H9 (cell line): Measurements from ENCODE around the gene TSC22D3. TPM values are rescaled to one million over a fixed set of nuclear protein-coding genes. Genes with fewer than 3 reads are reported as not detected.

Source experiments
- DNase-seq: peaks from one replicate; pipeline ENCODE4 v3.0.0-alpha.2; 2017
- H2AFZ ChIP-seq: one replicate; pipeline ENCODE4 v1.6.1; 2013; ENCODE audit warnings: mild to moderate bottlenecking, low read length, control low read depth, moderate library complexity
- H2AK5ac ChIP-seq: 2 replicates; pipeline ENCODE4 v1.6.1; 2013; ENCODE audit warnings: low read length, control low read depth, mixed read lengths; ENCODE audit not compliant: insufficient read length
- H2BK120ac ChIP-seq: one replicate; pipeline ENCODE4 v1.6.1; 2013; ENCODE audit warnings: low read depth, mild to moderate bottlenecking, low read length, control low read depth, inconsistent platforms; ENCODE audit not compliant: poor library complexity, severe bottlenecking
- H2BK12ac ChIP-seq: 2 replicates; pipeline ENCODE4 v1.6.1; 2013; ENCODE audit warnings: low read length, control low read depth, mixed read lengths, low read depth; ENCODE audit not compliant: insufficient read length
- H2BK15ac ChIP-seq: 2 replicates; pipeline ENCODE4 v1.6.1; 2013; ENCODE audit warnings: low read depth, low read length, control low read depth
- H2BK20ac ChIP-seq: one replicate; pipeline ENCODE4 v1.6.1; 2013; ENCODE audit warnings: low read depth, mild to moderate bottlenecking, low read length, control low read depth, inconsistent platforms; ENCODE audit not compliant: poor library complexity, severe bottlenecking
- H2BK5ac ChIP-seq: 2 replicates; pipeline ENCODE4 v1.6.1; 2013; ENCODE audit warnings: low read length, control low read depth, mixed read lengths; ENCODE audit not compliant: insufficient read length
- H3K14ac ChIP-seq: 2 replicates; pipeline ENCODE4 v1.6.1; 2013; ENCODE audit warnings: low read length, control low read depth; ENCODE audit not compliant: insufficient read depth
- H3K18ac ChIP-seq: 2 replicates; pipeline ENCODE4 v1.6.1; 2013; ENCODE audit warnings: low read depth, mild to moderate bottlenecking, mixed read lengths, low read length, control low read depth; ENCODE audit not compliant: insufficient read length
- H3K23ac ChIP-seq: 2 replicates; pipeline ENCODE4 v1.6.1; 2013; ENCODE audit warnings: low read length, control low read depth, mixed read lengths, low read depth; ENCODE audit not compliant: insufficient read length
- H3K23me2 ChIP-seq: 2 replicates; pipeline ENCODE4 v1.6.1; 2013; ENCODE audit warnings: low read depth, mild to moderate bottlenecking, mixed read lengths, low read length, control low read depth; ENCODE audit not compliant: insufficient read length, poor library complexity, severe bottlenecking
- H3K27ac ChIP-seq: 2 replicates; pipeline ENCODE4 v1.5.1; 2013; ENCODE audit warnings: low read length, control low read depth, mixed read lengths, low read depth; ENCODE audit not compliant: insufficient read length
- H3K27me3 ChIP-seq: 2 replicates; pipeline ENCODE4 v1.6.1; 2013; ENCODE audit warnings: low read length, control low read depth, inconsistent platforms; ENCODE audit not compliant: insufficient read depth
- H3K4ac ChIP-seq: 2 replicates; pipeline ENCODE4 v1.6.1; 2013; ENCODE audit warnings: low read depth, mild to moderate bottlenecking, control low read depth, inconsistent platforms, low read length, moderate library complexity
- H3K4me1 ChIP-seq: 2 replicates; pipeline ENCODE4 v1.6.1; 2013; ENCODE audit warnings: low read length, control low read depth, inconsistent platforms; ENCODE audit not compliant: insufficient read depth
- H3K4me2 ChIP-seq: 2 replicates; pipeline ENCODE4 v1.6.1; 2013; ENCODE audit warnings: low read length, control low read depth, mixed read lengths; ENCODE audit not compliant: insufficient read length, insufficient read depth
- H3K56ac ChIP-seq: 2 replicates; pipeline ENCODE4 v1.6.1; 2013; ENCODE audit warnings: low read depth, mild to moderate bottlenecking, mixed read lengths, low read length, control low read depth; ENCODE audit not compliant: insufficient read length
- H3K79me1 ChIP-seq: 2 replicates; pipeline ENCODE4 v1.6.1; 2013; ENCODE audit warnings: low read depth, mild to moderate bottlenecking, moderate library complexity, low read length, control low read depth, inconsistent platforms; ENCODE audit not compliant: insufficient read depth, poor library complexity, severe bottlenecking
- H3K79me2 ChIP-seq: 2 replicates; pipeline ENCODE4 v1.6.1; 2013; ENCODE audit warnings: low read length, control low read depth, inconsistent platforms; ENCODE audit not compliant: insufficient read depth
- H3K9ac ChIP-seq: 2 replicates; pipeline ENCODE4 v1.6.1; 2013; ENCODE audit warnings: low read length, control low read depth, mixed read lengths; ENCODE audit not compliant: insufficient read length; ENCODE audit errors: extremely low read depth
- H3K9me3 ChIP-seq: one replicate; pipeline ENCODE4 v1.6.1; 2013; ENCODE audit warnings: low read depth, low read length, inconsistent platforms; ENCODE audit not compliant: control insufficient read depth
- H3T11ph ChIP-seq: one replicate; pipeline ENCODE4 v1.6.1; 2013; ENCODE audit warnings: mild to moderate bottlenecking, low read length, control low read depth, inconsistent platforms
- H4K20me1 ChIP-seq: one replicate; pipeline ENCODE4 v1.6.1; 2013; ENCODE audit not compliant: control insufficient read depth, insufficient read length, insufficient read depth
- H4K5ac ChIP-seq: 2 replicates; pipeline ENCODE4 v1.6.1; 2013; ENCODE audit warnings: low read depth, mild to moderate bottlenecking, mixed read lengths, low read length, control low read depth; ENCODE audit not compliant: insufficient read length
- H4K8ac ChIP-seq: replicated peaks from 2 replicates; pipeline ENCODE4 v1.6.1; 2013; ENCODE audit warnings: low read length, control low read depth, mixed read lengths, low read depth; ENCODE audit not compliant: insufficient read length
- H4K91ac ChIP-seq: 2 replicates; pipeline ENCODE4 v1.6.1; 2013; ENCODE audit warnings: low read depth, mild to moderate bottlenecking, moderate library complexity, mixed read lengths, low read length, control low read depth; ENCODE audit not compliant: insufficient read length
- H3K27ac Mint-ChIP-seq, 3 experiments: 2 replicates in 2 of 3; 3 replicates in 1 of 3; pipeline ENCODE4 v1.8.0; 2020 to 2021; ENCODE audit warnings: mixed read lengths in 3 of 3, mild to moderate bottlenecking in 1 of 3, moderate library complexity in 1 of 3
- H3K27me3 Mint-ChIP-seq: 2 replicates; pipeline ENCODE4 v1.8.0; 2021; ENCODE audit warnings: low read depth, mild to moderate bottlenecking, moderate library complexity, mixed read lengths
- H3K36me3 Mint-ChIP-seq, 3 experiments: 2 replicates in 2 of 3; 3 replicates in 1 of 3; pipeline ENCODE4 v1.8.0; 2020 to 2021; ENCODE audit warnings: low read depth in 3 of 3, mixed read lengths in 3 of 3; ENCODE audit not compliant: insufficient read depth in 1 of 3
- H3K4me1 Mint-ChIP-seq, 2 experiments: 2 replicates each; pipeline ENCODE4 v1.8.0; 2020; ENCODE audit warnings: mixed read lengths in 2 of 2
- H3K4me3 Mint-ChIP-seq, 2 experiments: 2 replicates in 1 of 2; 3 replicates in 1 of 2; pipeline ENCODE4 v1.8.0; 2020 to 2021; ENCODE audit warnings: mild to moderate bottlenecking in 2 of 2, mixed read lengths in 2 of 2, moderate library complexity in 1 of 2
- H3K9me3 Mint-ChIP-seq, 2 experiments: 2 replicates in 1 of 2; 3 replicates in 1 of 2; pipeline ENCODE4 v1.8.0; 2020; ENCODE audit warnings: mild to moderate bottlenecking in 2 of 2, mixed read lengths in 2 of 2, moderate library complexity in 1 of 2
- WGBS: extraction: QIAGEN DNeasy Blood & Tissue Kit; methylation state at CpG from one replicate; pipeline ENCODE4 v1.1.7; 2013; ENCODE audit warnings: missing lambda C conversion rate, low lambda C conversion rate, mixed read lengths; ENCODE audit not compliant: insufficient read length; ENCODE audit errors: extremely low coverage; 5-methylcytosine and 5-hydroxymethylcytosine counted together
- total RNA-seq: library from RNA; stranded (reverse); gene quantifications from 2 replicates; pipeline ENCODE4 v1.2.1, GENCODE V29; 2021
- TF ChIP-seq, protein P1 (sequence below): fragments of 200-600 bp; sonication (generic); conservative IDR thresholded peaks from 3 replicates; pipeline ENCODE4 v1.8.0; 2021; ENCODE audit warnings: antibody characterized with exemption, mild to moderate bottlenecking

The TSC22D3 gene
- total RNA-seq, 1 experiment from 2014 or later, result 10.5 TPM

DNA sequence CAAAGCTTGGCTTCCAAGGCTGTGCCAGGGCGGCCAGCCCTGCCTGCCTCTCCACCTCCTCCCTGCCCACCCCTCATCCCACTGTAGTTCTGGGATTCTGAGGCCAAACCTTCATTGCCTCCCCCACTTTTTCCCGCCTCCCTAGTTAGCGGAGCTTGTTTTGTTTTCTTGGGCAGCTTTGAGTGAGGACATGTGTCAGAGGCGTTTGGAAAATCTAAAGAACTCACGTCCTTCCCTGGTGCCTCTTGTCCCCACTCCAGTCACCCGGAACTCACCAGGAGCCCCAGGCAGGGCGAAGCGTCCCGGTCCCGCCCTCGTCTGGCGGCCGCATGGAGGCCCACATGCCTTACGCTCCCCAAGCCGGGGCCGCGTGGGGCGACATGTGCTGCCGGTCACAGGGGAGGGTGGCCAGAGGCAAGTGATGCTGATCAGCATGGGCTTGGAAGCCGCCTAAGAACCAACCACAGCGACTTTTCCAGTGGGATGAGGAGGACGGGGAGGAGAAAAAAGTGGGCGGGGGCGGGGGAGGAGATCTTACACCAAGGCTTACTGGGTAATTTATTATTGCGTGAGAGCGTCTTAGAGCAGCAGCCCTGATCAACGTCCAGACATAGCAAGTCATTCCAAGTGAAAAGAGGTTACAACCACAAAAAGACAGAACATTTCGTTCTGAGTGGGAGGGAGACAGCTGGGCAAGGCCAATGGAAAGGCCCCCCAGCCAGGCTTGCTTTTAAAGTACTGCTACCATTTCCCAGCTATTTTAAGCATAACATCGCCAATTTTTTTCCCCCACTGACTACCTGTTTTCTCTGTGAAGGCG, 98.8 kb downstream of the TSC22D3 start:
- Histone ChIP-seq H2BK5ac (no peak overlapping the region), H3K18ac (no peak overlapping the region), H3K79me2 (no peaks in the 10 kb centered on the region), H3K56ac (no peak overlapping the region), H2AK5ac (no peak overlapping the region), H3K9ac (no peak overlapping the region), H3K23me2 (no peaks in the 10 kb centered on the region), H3K4me2 (no peak overlapping the region), H2BK12ac (no peak overlapping the region), H3K79me1 (no peaks in the 10 kb centered on the region), H2BK15ac (no peak overlapping the region), H4K91ac (no peak overlapping the region), H3K9me3 (no peaks in the 10 kb centered on the region), H3K4ac (no peak overlapping the region), H3T11ph (no peak overlapping the region), H2BK120ac (no peak overlapping the region), H4K8ac (no peak overlapping the region), H3K27me3 (no peaks in the 10 kb centered on the region; the same call in 1 of the 2 replicates), H4K5ac (no peak overlapping the region), H3K4me1 (no peaks in the 10 kb centered on the region; the same call in 1 of the 2 replicates), H3K27ac (no peak overlapping the region), H2AFZ (no peak overlapping the region), H3K14ac (no peak overlapping the region), H4K20me1 (no peaks in the 10 kb centered on the region), H3K23ac (no peak overlapping the region), H2BK20ac (no peak overlapping the region)
- H3K9me3 Mint-ChIP-seq, result peaks cover 0 to 62% of the 10 kb centered on the region in 2 experiments; a peak in 2 of 5 replicates
- no CpG with 5 or more reads among the region's 30 CpGs for WGBS
- no peak overlapping the region; a peak in 1 of 5 replicates for H3K4me3 Mint-ChIP-seq
- no peaks in the 10 kb centered on the region for H3K36me3 Mint-ChIP-seq
- DNase-seq, result no peak
- peaks cover 13% of the 10 kb centered on the region for H3K27me3 Mint-ChIP-seq
- TF ChIP-seq, protein P1, sequence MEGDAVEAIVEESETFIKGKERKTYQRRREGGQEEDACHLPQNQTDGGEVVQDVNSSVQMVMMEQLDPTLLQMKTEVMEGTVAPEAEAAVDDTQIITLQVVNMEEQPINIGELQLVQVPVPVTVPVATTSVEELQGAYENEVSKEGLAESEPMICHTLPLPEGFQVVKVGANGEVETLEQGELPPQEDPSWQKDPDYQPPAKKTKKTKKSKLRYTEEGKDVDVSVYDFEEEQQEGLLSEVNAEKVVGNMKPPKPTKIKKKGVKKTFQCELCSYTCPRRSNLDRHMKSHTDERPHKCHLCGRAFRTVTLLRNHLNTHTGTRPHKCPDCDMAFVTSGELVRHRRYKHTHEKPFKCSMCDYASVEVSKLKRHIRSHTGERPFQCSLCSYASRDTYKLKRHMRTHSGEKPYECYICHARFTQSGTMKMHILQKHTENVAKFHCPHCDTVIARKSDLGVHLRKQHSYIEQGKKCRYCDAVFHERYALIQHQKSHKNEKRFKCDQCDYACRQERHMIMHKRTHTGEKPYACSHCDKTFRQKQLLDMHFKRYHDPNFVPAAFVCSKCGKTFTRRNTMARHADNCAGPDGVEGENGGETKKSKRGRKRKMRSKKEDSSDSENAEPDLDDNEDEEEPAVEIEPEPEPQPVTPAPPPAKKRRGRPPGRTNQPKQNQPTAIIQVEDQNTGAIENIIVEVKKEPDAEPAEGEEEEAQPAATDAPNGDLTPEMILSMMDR, result no peak
- H3K4me1 Mint-ChIP-seq, result peaks cover 0 to 39% of the 10 kb centered on the region in 2 experiments; a peak in 2 of 4 replicates
- no peak overlapping the region for H3K27ac Mint-ChIP-seq
